Measurements from ENCODE around the gene FKBP15.
A peak's percentile ranks its signal among the peaks of the same experiment; 100 is the strongest.
"Not testable (repeated sequence)": the region's sequence is repeated elsewhere in the genome, so short reads cannot be mapped to it uniquely, and the experiment has no call there.

Gene FKBP15

GRCh38 chr9:113235701-113236255 is 14.7 kb upstream of the FKBP15 start:
- DNase-seq: not testable (repeated sequence)

GRCh38 chr9:113231701-113232100 is 10.6 kb upstream of the FKBP15 start:
- no peak for DNase-seq

GRCh38 chr9:113228130-113228665 is 7.1 kb upstream of the FKBP15 start:
- no peak for DNase-seq

- DNase-seq: no peak
Observed at GRCh38 chr9:113227436-113227835, 6.4 kb upstream of the FKBP15 start.

- DNase-seq: no peak
Observed at GRCh38 chr9:113223963-113224362, 2.9 kb upstream of the FKBP15 start.

- DNase-seq: no peak
Observed at GRCh38 chr9:113222482-113222841, 1.4 kb upstream of the FKBP15 start.

- DNase-seq: peak; percentile 14
Observed at GRCh38 chr9:113221800-113222481, 864 bp upstream of the FKBP15 start.

GRCh38 chr9:113220467-113221002 is 542 bp downstream of the FKBP15 start:
- no peak for DNase-seq

GRCh38 chr9:113219969-113220368 is 1.1 kb downstream of the FKBP15 start:
- DNase-seq: no peak

- no peak for DNase-seq
Observed at GRCh38 chr9:113219186-113219936, 1.7 kb downstream of the FKBP15 start.

GRCh38 chr9:113216406-113216805 is 4.7 kb downstream of the FKBP15 start:
- no peak for DNase-seq

GRCh38 chr9:113215132-113215531 is 5.9 kb downstream of the FKBP15 start:
- no peak for DNase-seq

- no peak for DNase-seq
Observed at GRCh38 chr9:113210815-113211214, 10.3 kb downstream of the FKBP15 start.

- DNase-seq: no peak
Observed at GRCh38 chr9:113205861-113206260, 15.2 kb downstream of the FKBP15 start.

GRCh38 chr9:113205432-113205831 is 15.6 kb downstream of the FKBP15 start:
- DNase-seq: no peak

- DNase-seq: no peak
Observed at GRCh38 chr9:113199683-113200329, 21.3 kb downstream of the FKBP15 start.

GRCh38 chr9:113192455-113192854 is 28.6 kb downstream of the FKBP15 start:
- no peak for DNase-seq

GRCh38 chr9:113187929-113188595 is 33.0 kb downstream of the FKBP15 start:
- DNase-seq: no peak

- no peak for DNase-seq
Observed at GRCh38 chr9:113186137-113186755, 34.8 kb downstream of the FKBP15 start.

- no peak for DNase-seq
Observed at GRCh38 chr9:113185271-113185670, 35.8 kb downstream of the FKBP15 start.

GRCh38 chr9:113184539-113184938 is 36.5 kb downstream of the FKBP15 start:
- DNase-seq: no peak

GRCh38 chr9:113183956-113184488 is 37.1 kb downstream of the FKBP15 start:
- DNase-seq: no peak

Data from NCI-H146 (cell line).